LNCAP (cell line): ENCODE results near the gene HNRNPA1L2.

Experiments used
- CTCF ChIP-seq: fragments of 450-650 bp; IDR thresholded peaks from 2 replicates; pipeline ENCODE4 v1.5.1; 2017; ENCODE audit warnings: mild to moderate bottlenecking

The HNRNPA1L2 gene

GRCh38 chr13:52677823-52678222 lies 35.6 kb downstream of the HNRNPA1L2 start:
- TF ChIP-seq CTCF: no peak

GRCh38 chr13:52686376-52686775 lies 44.1 kb downstream of the HNRNPA1L2 start:
- TF ChIP-seq CTCF: no peak
